ENCODE results near the gene PHOX2A. TPM values are rescaled to one million over a fixed set of nuclear protein-coding genes. Genes with fewer than 3 reads are reported as not detected.

PHOX2A gene
- total RNA-seq, 1 donor from 2014 or later = not detected

DNA sequence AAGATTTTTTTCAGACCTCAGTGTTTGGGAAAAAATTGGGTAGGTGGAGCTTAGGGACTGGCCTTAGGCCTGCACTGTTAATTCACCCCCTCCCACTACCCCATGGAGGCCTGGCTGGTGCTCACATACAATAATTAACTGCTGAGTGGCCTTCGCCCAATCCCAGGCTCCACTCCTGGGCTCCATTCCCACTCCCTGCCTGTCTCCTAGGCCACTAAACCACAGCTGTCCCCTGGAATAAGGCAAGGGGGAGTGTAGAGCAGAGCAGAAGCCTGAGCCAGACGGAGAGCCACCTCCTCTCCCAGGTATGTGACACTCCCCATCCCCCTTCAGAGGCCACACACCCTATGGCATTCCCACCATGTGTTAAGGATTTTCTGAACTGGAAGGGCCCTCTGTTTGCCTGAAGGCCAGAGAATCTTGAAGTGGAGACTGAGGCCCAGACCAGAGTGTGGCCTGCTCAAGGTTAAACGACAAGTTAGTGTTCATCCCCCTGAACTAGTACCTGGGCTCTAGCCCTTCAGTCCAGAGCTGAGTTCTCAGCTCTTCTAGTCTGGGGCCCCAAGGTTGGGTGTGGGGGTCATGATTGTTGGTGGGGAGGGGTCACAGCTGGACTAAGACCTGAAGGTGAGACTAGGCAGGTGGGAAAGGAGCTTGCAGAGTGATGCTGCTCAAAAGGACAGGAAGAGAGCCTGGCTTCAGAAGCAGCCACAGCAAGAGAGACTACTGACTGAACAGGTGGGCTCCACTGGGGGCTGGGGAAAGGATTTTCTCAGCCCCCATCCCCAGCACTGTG lies 54.3 kb downstream of the PHOX2A start:
- DNase-seq (peak; percentile 61), ATAC-seq (peak; percentile 85 to 92)
- H3K4me3 ChIP-seq = no peak overlapping the region
- H3K27ac ChIP-seq = peak overlapping the region; percentile 67
- TF ChIP-seq, protein P1, sequence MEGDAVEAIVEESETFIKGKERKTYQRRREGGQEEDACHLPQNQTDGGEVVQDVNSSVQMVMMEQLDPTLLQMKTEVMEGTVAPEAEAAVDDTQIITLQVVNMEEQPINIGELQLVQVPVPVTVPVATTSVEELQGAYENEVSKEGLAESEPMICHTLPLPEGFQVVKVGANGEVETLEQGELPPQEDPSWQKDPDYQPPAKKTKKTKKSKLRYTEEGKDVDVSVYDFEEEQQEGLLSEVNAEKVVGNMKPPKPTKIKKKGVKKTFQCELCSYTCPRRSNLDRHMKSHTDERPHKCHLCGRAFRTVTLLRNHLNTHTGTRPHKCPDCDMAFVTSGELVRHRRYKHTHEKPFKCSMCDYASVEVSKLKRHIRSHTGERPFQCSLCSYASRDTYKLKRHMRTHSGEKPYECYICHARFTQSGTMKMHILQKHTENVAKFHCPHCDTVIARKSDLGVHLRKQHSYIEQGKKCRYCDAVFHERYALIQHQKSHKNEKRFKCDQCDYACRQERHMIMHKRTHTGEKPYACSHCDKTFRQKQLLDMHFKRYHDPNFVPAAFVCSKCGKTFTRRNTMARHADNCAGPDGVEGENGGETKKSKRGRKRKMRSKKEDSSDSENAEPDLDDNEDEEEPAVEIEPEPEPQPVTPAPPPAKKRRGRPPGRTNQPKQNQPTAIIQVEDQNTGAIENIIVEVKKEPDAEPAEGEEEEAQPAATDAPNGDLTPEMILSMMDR (IDR thresholded peaks at IDR 0.05) = no peak
- peaks cover 6% of the 10 kb centered on the region for H3K4me1 ChIP-seq
- H3K27me3 ChIP-seq (ENCODE audit: low read depth) = no peaks in the 10 kb centered on the region
- no peaks in the 10 kb centered on the region for H3K36me3 ChIP-seq
- H3K9me3 ChIP-seq = no peaks in the 10 kb centered on the region
- intact Hi-C loops (cut with DNase I) = no loop called here

Other genes with a start within 250 kb of the PHOX2A start
- 18.0 TPM for gene IL18BP, start 245.3 kb downstream of the PHOX2A start, total RNA-seq
- 200 TPM for gene NUMA1, start 163.6 kb downstream of the PHOX2A start, total RNA-seq
- gene LRRC51, start 163.3 kb downstream of the PHOX2A start, total RNA-seq = 14.8 TPM
- 96.0 TPM for gene LAMTOR1, start 140.9 kb downstream of the PHOX2A start, total RNA-seq
- gene TOMT, start 138.3 kb downstream of the PHOX2A start, total RNA-seq = not detected
- 22.7 TPM for gene ANAPC15, start 131.5 kb downstream of the PHOX2A start, total RNA-seq
- 53.1 TPM for gene FOLR3, start 108.5 kb downstream of the PHOX2A start, total RNA-seq
- gene FOLR1, start 52.0 kb downstream of the PHOX2A start, total RNA-seq = 134 TPM
- gene FOLR2, start 27.4 kb downstream of the PHOX2A start, total RNA-seq = 28.1 TPM
- gene INPPL1, start 19.4 kb downstream of the PHOX2A start, total RNA-seq = 147 TPM
- 25.7 TPM for gene CLPB, start 190.4 kb upstream of the PHOX2A start, total RNA-seq

Measured in lower lobe of right lung (tissue), 2 donors.